ENCODE data around the gene ABHD11.

Gene ABHD11

DNA sequence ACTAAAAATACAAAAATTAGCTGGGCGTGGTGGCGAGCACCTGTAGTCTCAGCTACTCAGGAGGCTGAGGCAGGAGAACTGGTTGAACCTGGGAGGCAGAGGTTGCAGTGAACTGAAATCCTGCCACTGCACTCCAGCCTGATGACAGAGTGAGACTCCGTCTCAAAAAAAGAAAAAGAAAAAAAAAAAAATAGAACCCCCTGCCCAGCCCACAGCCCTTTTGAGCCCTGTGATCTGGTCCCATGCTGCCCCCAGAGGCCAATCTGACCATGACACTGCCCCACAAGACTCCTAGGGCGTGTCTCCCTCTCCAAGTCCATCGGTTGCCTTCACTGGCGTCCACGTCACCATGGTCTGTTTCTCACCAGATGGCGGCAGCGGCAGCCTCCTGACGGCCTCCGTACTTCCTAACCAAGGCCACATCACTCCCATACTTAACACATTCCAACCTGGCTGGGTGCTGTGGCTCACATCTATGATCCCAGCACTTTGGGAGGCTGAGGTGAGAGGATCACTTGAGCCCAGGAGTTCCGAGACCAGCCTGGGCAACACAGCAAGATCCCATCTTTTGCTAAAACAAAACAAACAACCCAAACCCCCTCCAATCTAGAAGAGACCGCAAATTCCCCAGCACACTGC lies 37.1 kb downstream of the ABHD11 start:
- no peak for DNase-seq (ENCODE audit: low read depth in 2 of 3, low spot score in 1 of 3)

GRCh38 chr7:73700581-73701134 lies 37.9 kb downstream of the ABHD11 start:
- DNase-seq (ENCODE audit: low read depth in 2 of 3, low spot score in 1 of 3), result no peak

- no peak for DNase-seq (ENCODE audit: low read depth in 2 of 3, low spot score in 1 of 3)
Measured at GRCh38 chr7:73700069-73700423, 38.6 kb downstream of the ABHD11 start.

- no peak for DNase-seq (ENCODE audit: low read depth in 2 of 3, low spot score in 1 of 3)
Measured at GRCh38 chr7:73699370-73700068, 39.1 kb downstream of the ABHD11 start.

DNA sequence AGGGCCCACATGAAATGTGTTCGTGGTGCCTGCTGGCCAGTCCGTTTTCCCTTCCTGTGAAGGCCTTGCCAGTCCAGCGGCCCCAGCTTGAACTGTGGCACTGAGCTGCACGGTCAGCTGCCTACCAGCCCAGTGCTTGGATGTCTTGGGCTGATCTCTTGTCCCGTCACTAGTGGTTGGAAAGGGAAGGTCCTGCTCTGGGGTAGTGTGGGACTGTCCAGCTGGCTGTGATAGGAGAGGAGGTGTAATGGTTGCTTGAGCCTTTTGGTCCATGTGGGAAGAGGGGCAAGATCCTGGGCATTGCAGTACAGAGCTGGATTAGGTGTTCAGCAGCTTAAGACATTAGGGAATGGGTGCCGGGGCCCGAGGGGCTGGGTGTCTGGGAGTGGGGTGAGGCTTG lies 40.2 kb downstream of the ABHD11 start:
- no peak for DNase-seq (ENCODE audit: low read depth in 2 of 3, low spot score in 1 of 3)

DNA sequence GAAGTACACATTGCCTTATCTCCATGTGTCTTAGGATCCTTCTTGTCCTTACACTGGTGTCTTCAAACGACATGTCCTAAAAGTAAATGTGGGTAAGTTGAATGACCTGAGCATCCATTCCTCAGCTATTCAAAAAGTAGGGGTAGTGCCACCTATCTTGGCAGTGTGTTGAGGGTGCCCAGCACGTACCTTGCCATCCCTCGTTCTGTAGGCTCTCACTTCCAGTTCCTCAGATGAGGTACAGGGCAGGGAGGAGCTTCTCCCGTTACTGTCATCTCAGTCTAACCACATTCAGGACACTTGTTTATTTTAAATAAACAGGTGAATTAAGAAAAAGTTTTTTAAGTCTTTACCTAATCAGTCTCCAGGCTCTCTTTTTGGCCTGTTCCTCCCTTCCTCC lies 42.2 kb downstream of the ABHD11 start:
- DNase-seq (ENCODE audit: low read depth in 2 of 3, low spot score in 1 of 3), result no peak

DNA sequence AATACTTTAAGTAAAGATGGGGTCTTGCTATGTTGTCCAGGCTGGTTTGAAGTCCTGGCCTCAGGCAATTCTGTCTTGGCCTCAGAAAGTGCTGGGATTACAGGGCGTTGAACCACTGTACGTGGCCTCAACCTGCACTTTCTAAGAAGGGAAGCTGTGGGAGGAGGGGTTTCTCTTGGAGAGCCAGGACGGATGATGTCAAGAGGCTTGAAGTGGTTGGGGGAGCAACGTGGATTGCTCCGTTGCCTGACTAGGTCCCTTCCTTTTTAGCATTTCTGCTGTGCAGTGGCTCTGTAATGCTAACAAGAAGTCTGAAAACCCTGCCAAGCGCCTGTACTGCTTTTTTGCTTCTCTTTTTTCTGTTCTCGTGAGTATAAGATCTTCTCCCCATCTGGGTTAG lies 48.0 kb downstream of the ABHD11 start:
- no peak for DNase-seq (ENCODE audit: low read depth in 2 of 3, low spot score in 1 of 3)

DNA sequence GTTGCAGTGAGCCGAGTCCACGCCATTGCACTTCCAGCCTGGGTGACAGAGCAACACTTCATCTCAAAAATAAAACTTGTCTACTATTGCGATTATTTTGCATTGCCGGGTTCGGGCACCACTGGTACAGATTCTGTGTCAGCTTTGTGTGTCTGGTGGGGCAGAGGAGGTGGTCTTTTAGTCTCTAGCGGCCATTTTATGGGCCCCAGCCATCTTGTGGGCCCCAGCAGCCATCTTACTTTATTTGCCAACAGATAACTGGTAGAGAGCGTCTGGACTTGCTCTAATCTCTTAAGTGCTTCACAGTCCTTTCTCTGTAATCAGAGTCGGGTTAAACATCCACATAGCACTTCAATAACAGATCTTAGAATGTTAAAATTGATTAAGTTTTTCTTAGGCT lies 50.3 kb downstream of the ABHD11 start:
- DNase-seq (ENCODE audit: low read depth in 2 of 3, low spot score in 1 of 3), result no peak
